OCI-LY3 (cell line): ENCODE results near the gene SLC12A7.

Source experiments
- H2AFZ ChIP-seq: fragments of 200-600, 300-600 bp; shearing (Covaris generic); 2 replicates; pipeline ENCODE4 v1.6.0; 2014; ENCODE audit warnings: antibody characterized with exemption, low read depth, low read length
- H3K27ac ChIP-seq: fragments of 200-600, 300-600 bp; sonication (generic); 2 replicates; pipeline ENCODE4 v1.5.1; 2014; ENCODE audit warnings: mild to moderate bottlenecking, low read length, moderate library complexity, mixed read lengths
- H3K27me3 ChIP-seq: fragments of 200-600, 300-600 bp; sonication (generic); 2 replicates; pipeline ENCODE4 v1.6.1; 2014; ENCODE audit warnings: low read depth, low read length, mixed read lengths
- H3K36me3 ChIP-seq: fragments of 200-600, 300-600 bp; sonication (generic); replicated peaks from 2 replicates; pipeline ENCODE3; 2014; ENCODE audit warnings: low read depth, low read length, mixed read lengths
- H3K4me1 ChIP-seq: fragments of 300-600, 200-600 bp; sonication (generic); 2 replicates; pipeline ENCODE4 v1.6.1; 2014; ENCODE audit warnings: low read length, mixed read lengths
- H3K4me2 ChIP-seq: fragments of 200-600, 300-600 bp; sonication (generic); 2 replicates; pipeline ENCODE4 v1.6.1; 2014; ENCODE audit warnings: low read length, mixed read lengths
- H3K4me3 ChIP-seq: fragments of 300-600, 200-600 bp; sonication (generic); 2 replicates; pipeline ENCODE4 v1.5.1; 2014; ENCODE audit warnings: antibody characterized with exemption, mild to moderate bottlenecking, low read length, moderate library complexity
- H3K79me2 ChIP-seq: fragments of 300-600, 200-600 bp; shearing (Covaris generic); 2 replicates; pipeline ENCODE4 v1.6.1; 2014; ENCODE audit warnings: mild to moderate bottlenecking, low read length, mixed read lengths
- H3K9ac ChIP-seq: fragments of 300-600, 200-600 bp; shearing (Covaris generic); 2 replicates; pipeline ENCODE4 v1.6.0; 2014; ENCODE audit warnings: mild to moderate bottlenecking, low read length, moderate library complexity
- H3K9me3 ChIP-seq: fragments of 200-600, 300-600 bp; shearing (Covaris generic); 2 replicates; pipeline ENCODE4 v1.6.1; 2014; ENCODE audit warnings: low read length, mixed read lengths; ENCODE audit not compliant: insufficient read depth
- H4K20me1 ChIP-seq: fragments of 200-600, 300-600 bp; sonication (generic); 2 replicates; pipeline ENCODE4 v1.6.1; 2016; ENCODE audit warnings: low read length, mixed read lengths; ENCODE audit not compliant: insufficient read depth
- CTCF ChIP-seq: fragments of 200-600, 300-600 bp; sonication (generic); IDR thresholded peaks from 2 replicates; pipeline ENCODE4 v1.5.1; 2014; ENCODE audit warnings: antibody characterized with exemption, low read length, low read depth
- EZH2phosphoT487 ChIP-seq: fragments of 200-600 bp; shearing (Covaris generic); IDR thresholded peaks from 2 replicates; pipeline ENCODE4 v1.6.1; 2018; ENCODE audit warnings: antibody characterized with exemption, mixed run types, low read depth

Gene SLC12A7

DNA sequence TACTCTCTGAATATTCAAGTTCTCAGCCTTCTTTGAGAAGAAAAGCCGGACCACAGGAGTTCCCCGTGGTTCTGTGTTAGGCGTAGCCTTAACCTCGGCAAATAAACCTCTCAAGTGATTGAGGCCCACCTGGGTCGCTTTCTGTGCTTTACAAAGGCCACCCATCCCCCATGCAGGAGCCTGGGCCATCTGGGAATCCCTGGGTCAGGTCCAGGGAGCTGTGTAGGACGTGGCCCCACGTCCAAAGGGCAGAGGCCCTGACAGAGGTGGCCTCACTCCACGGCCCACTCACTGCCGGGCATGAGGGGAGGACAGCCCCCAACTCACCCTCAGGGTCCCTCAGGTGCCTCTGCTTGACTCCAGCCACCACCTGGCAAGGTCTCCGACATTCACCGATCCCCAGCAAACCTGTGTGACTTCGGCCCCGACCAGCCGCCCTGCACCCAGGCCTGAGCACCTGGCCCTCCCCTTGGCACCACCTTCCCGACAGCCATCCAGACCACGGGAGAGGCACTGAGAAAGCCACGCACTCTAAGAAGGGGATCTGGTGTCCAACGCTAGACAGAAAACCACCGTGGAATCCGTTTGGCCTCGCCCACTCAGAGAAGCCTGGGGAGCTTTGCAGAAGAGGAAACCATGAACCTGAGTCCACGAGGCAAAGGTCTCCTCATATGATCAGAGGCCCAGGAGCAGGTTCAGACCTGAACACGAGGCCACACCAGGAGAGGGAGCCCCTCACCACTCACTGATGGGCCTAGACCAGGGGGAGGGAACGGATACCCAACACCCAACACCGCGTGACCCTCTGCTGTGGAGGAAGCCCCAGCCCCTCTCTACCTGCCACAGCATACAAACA lies 4.5 kb downstream of the SLC12A7 start:
- Histone ChIP-seq H4K20me1 (peaks cover 58% of the 10 kb centered on the region), H2AFZ (no peak overlapping the region), H3K36me3 (no peaks in the 10 kb centered on the region), H3K4me2 (no peak overlapping the region), H3K27me3 (no peaks in the 10 kb centered on the region), H3K27ac (no peak overlapping the region), H3K9ac (no peak overlapping the region), H3K9me3 (no peaks in the 10 kb centered on the region), H3K4me1 (peaks cover 33% of the 10 kb centered on the region), H3K4me3 (no peak overlapping the region), H3K79me2 (peaks cover 77% of the 10 kb centered on the region)
- TF ChIP-seq EZH2phosphoT487 (no peak), CTCF (peak; percentile 16; the same call in 1 of the 2 replicates)

DNA sequence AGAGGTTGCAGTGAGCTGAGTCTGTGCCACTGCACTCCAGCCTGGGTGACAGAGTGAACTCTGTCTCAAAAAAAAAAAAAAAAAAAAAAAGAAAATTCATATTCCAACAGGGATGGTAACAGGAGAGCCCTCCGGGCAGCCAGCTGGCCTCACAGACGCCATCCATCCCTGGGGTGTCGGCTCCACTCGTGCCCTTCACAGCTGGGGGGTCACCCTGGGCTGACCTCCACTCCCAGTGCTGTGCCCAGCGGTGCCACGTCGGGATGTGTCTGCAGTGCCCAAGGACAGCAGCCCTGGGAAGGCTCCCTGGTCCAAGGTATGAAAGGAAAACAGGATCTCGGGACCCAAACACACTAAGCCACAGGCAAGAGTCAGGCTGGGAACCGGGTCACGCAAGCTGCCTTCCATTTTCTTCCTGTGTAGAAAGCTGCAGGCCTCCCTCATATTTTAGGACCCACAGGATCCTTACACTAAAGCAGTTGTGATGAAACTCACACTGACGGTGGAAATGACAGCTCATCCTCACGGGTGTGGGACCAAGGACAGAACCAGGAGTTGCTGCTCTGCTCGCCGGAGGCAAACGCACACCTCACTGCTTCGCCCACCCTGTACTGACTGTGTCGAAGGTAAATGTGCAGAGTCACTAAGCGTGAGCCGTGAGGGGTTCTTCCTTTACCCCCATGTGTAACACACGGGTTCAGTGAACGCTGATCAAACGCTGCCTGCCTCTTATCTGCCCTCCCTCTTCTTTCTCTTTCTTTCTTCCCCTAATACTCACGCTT lies 5.3 kb downstream of the SLC12A7 start:
- peak overlapping the region; percentile 82; the same call in 1 of the 2 replicates for H3K4me2 ChIP-seq
- H3K4me1 ChIP-seq, result peaks cover 33% of the 10 kb centered on the region
- no peak overlapping the region for H3K9ac ChIP-seq
- H4K20me1 ChIP-seq, result peaks cover 65% of the 10 kb centered on the region
- peaks cover 79% of the 10 kb centered on the region for H3K79me2 ChIP-seq
- TF ChIP-seq CTCF (no peak), EZH2phosphoT487 (no peak)
- H3K36me3 ChIP-seq, result no peaks in the 10 kb centered on the region
- no peak overlapping the region for H3K4me3 ChIP-seq
- no peaks in the 10 kb centered on the region for H3K27me3 ChIP-seq
- no peak overlapping the region for H3K27ac ChIP-seq
- H3K9me3 ChIP-seq, result no peaks in the 10 kb centered on the region
- no peak overlapping the region for H2AFZ ChIP-seq

DNA sequence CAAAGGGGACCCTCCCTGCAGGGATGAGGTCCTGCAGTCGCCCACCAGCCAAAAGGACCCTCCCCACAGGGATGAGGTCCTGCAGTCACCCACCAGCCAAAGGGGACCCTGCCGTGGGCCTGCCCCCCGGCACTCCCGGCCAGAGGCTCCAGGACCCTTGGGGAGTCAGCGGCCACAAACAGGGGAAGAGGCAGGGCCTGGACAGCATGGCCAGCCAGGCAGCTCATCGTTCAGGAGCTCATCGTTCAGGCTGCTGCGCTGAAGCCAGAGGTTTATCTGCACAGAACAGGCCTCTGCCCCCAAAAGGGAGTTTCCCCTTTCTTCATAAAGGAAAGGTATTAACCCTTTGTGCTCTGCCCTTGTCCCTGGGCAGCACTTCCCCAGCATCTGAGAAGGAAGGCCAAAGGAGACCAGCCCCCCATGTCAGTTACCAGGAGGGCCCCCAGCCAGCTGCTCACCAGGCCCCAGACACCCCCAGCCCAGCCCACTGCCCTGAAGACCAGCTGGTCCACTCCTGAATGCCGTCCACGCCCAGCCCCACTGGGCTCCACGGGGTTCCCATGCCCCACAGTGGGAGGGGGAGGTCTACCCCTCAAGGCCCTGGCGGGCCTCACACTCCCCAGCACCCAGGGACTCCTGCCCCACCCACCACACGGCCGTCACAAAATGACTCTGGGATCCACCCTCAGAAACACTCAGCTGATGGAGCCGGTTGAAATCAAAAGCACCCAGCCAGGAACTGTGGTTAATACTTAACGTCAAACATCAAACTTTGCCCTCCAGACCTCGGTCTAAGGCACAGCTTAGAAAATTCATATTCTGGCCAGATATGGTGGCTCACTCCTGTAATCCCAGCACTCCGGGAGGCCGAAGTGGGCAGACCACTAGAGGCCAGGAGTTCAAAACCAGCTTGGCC lies 6.3 kb downstream of the SLC12A7 start:
- peak overlapping the region; percentile 82 for H3K4me2 ChIP-seq
- peaks cover 70% of the 10 kb centered on the region for H4K20me1 ChIP-seq
- H2AFZ ChIP-seq, result no peak overlapping the region

More for the DNA sequence above, 6.3 kb downstream of the SLC12A7 start:
- Histone ChIP-seq H3K27me3 (no peaks in the 10 kb centered on the region), H3K27ac (no peak overlapping the region), H3K36me3 (no peaks in the 10 kb centered on the region), H3K4me3 (peak overlapping the region; percentile 62), H3K79me2 (peaks cover 69% of the 10 kb centered on the region), H3K9me3 (no peaks in the 10 kb centered on the region), H3K9ac (peak overlapping the region; percentile 27; the same call in 1 of the 2 replicates), H3K4me1 (peaks cover 30% of the 10 kb centered on the region)
- TF ChIP-seq EZH2phosphoT487, result no peak
- TF ChIP-seq CTCF, result no peak
